Effector memory CD8-positive, alpha-beta T cell (primary cell): ENCODE data around the gene UBE2L6.
A peak's percentile ranks its signal among the peaks of the same experiment; 100 is the strongest.

ENCODE experiments used
- ATAC-seq: fragments of 150-1000 bp; cut with Tn5 transposase; replicated peaks from 2 replicates; pipeline ENCODE4 v1.10.0; 2021; ENCODE audit warnings: mild to moderate bottlenecking, moderate library complexity
- DNase-seq, 3 experiments: peaks; one replicate each; pipeline ENCODE4 v3.0.0; 2021
- H3K27ac Mint-ChIP-seq, 2 donors: one replicate each; pipeline ENCODE4 v1.8.0; 2022; ENCODE audit warnings: mild to moderate bottlenecking in 2 of 2, mixed read lengths in 2 of 2, moderate library complexity in 2 of 2
- H3K27me3 Mint-ChIP-seq, 2 donors: one replicate each; pipeline ENCODE4 v1.8.0; 2022; ENCODE audit warnings: mixed read lengths in 2 of 2
- H3K36me3 Mint-ChIP-seq: one replicate; pipeline ENCODE4 v1.8.0; 2022; ENCODE audit warnings: mild to moderate bottlenecking, moderate library complexity, mixed read lengths; ENCODE audit not compliant: insufficient read depth
- H3K4me1 Mint-ChIP-seq, 2 donors: one replicate each; pipeline ENCODE4 v1.8.0; 2022; ENCODE audit warnings: low read depth in 2 of 2, mixed read lengths in 2 of 2
- H3K4me3 Mint-ChIP-seq, 2 donors: one replicate each; pipeline ENCODE4 v1.8.0; 2022; ENCODE audit warnings: mild to moderate bottlenecking in 2 of 2, mixed read lengths in 2 of 2, moderate library complexity in 2 of 2
- H3K9me3 Mint-ChIP-seq, 2 donors: one replicate each; pipeline ENCODE4 v1.8.0; 2022; ENCODE audit warnings: mixed read lengths in 2 of 2

The UBE2L6 gene

DNA sequence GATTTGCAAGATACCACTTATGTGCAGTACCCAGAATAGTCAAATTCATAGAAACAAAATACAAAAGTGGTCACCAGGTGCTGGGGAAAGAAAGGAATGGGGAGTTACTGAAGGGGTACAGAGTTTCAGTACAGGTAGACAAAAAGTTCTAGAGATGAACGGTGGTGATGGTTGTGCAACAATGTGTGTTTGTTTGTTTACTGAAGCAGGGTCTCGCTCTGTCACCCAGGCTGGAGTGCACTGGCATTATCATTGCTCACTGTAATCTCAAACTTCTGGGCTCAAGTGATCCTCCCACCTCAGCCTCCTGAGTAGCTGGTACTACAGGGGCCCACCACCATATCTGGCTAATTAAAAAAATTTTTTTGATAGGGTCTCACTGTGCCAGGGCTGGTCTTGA is 12.1 kb downstream of the UBE2L6 start:
- DNase-seq (no peak), ATAC-seq (no peak)
- Mint-ChIP-seq H3K27ac (peak overlapping the region in 1 of 2 donors; percentile 75), H3K27me3 (no peaks in the 10 kb centered on the region), H3K4me3 (no peak overlapping the region), H3K9me3 (no peaks in the 10 kb centered on the region), H3K4me1 (peaks cover 0 to 3% of the 10 kb centered on the region in 2 donors), H3K36me3 (peaks cover 92% of the 10 kb centered on the region)

DNA sequence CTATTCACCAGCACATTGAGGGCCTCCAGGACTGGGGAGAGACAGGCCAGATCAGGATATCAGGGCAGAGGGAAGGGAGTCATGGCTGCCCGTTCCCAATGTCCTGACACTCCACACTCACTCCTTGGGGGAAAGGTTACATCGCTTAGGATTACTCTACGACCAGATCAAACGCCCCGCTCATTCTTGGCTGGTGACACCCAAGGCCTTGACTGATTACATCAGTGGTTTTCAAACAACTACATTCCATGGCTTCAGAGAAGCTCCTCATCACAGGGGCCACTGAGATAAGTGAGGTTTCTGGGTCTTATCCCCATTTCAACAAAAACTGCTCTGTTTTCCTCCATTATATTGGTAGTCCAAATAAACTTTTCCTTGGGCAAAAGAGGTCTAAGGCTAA is 15.0 kb downstream of the UBE2L6 start:
- Mint-ChIP-seq H3K27ac (no peak overlapping the region), H3K36me3 (peaks cover 91% of the 10 kb centered on the region), H3K27me3 (no peaks in the 10 kb centered on the region), H3K4me1 (peaks cover 4 to 7% of the 10 kb centered on the region in 2 donors), H3K4me3 (no peak overlapping the region), H3K9me3 (no peaks in the 10 kb centered on the region)
- ATAC-seq (no peak), DNase-seq (no peak)

DNA sequence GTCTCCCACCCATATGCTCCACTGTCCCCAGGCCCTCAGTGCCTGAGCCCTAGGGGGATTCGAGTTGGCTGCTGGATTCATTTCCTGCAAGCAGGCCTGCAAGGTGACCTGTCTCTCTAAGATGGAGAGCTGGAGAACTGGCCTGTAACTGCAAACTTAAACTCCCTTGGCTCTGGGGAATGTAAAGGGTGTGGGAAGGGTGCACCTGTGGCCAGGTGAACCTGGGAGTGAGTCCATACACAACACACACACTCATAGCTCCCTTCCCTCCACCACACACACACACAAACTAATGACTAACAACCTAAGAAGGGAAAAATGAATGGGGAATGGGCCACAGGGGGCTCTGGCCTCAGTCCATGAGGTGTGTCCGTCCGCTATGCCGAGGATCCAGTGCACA is 15.5 kb downstream of the UBE2L6 start:
- H3K9me3 Mint-ChIP-seq: no peaks in the 10 kb centered on the region
- H3K27ac Mint-ChIP-seq: peak overlapping the region in 1 of 2 donors; percentile 35
- peaks cover 86% of the 10 kb centered on the region for H3K36me3 Mint-ChIP-seq
- no peak overlapping the region for H3K4me3 Mint-ChIP-seq
- DNase-seq (no peak), ATAC-seq (no peak)
- H3K4me1 Mint-ChIP-seq: peaks cover 10 to 12% of the 10 kb centered on the region in 2 donors
- no peaks in the 10 kb centered on the region for H3K27me3 Mint-ChIP-seq

DNA sequence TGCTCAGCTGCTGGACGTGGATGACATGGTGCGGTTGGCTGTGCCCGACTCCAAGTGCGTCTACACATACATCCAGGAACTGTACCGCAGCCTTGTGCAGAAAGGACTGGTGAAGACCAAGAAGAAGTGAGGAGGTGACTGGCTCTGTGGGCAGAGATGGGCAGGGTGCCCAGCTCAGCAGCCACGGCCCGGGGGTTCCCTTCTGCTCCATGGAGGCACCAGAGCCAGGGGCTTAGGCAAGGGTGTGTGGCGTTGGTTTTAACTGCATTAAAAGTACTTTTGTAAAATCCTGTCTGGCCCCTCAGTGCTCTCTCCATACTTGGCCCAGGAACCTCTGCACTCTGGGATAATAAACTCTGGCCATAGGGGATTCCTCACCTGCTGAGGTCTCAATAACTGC is 17.5 kb downstream of the UBE2L6 start:
- no peak for DNase-seq
- peak overlapping the region; percentile 79 to 87 for H3K27ac Mint-ChIP-seq
- H3K27me3 Mint-ChIP-seq: no peaks in the 10 kb centered on the region
- ATAC-seq: no peak
- H3K9me3 Mint-ChIP-seq: no peaks in the 10 kb centered on the region
- no peak overlapping the region for H3K4me3 Mint-ChIP-seq
- peaks cover 69% of the 10 kb centered on the region for H3K36me3 Mint-ChIP-seq
- peaks cover 9 to 10% of the 10 kb centered on the region in 2 donors for H3K4me1 Mint-ChIP-seq

DNA sequence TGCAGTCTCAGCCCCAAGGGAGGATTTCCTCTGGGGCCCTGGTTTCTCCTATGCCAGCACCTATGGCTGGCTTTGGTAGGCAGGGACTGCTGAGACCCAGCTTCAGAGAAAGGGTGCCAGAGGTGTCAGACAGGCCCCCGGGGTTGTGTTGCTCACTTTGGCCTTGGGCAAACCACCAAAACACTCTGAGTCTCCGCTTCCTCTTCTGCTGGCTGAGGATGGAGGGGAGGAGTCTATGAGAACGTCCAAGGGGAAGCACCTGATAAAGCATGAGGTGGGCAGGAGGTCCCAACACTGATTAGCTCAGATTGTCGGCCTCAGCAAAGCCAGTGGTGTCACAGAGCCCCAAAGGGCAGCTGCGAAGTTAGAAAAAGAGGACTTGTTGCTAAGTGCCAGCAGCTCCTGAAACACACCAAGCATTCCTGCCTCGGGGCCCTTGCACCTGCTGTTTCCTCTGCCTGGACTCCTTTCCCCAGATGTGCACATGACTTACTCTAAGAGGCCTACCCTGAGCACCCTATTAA is 19.6 kb downstream of the UBE2L6 start:
- H3K36me3 Mint-ChIP-seq: peaks cover 49% of the 10 kb centered on the region

DNA sequence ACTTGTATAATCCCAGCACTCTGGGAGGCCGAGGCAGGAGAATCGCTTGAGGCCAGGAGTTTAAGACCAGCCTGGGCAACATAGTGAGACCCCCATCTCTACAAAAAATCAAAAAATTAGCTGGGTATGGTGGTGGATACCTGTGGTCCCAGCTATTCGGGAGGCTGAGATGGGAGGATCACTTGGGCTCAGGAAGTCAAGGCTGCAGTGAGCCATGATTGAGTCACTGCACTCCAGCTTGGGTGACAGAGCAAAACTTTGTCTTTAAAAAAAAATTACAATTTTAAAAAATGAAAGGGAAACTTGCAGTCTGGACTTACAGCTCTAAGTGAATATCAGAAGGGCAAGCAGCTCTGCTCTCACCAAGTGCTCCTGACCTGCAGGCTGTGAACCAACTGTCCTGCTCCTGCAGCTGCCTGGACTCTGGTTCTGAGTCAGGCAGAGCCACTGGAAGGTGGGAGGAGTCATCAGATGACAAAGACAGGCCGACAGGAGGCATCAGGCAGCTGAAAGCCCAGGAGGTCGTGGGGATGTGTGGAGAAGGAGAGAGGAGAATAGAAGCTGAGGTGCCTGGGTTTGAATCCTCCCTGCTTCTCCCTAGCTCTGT is 20.5 kb downstream of the UBE2L6 start:
- H3K9me3 Mint-ChIP-seq: no peaks in the 10 kb centered on the region
- no peaks in the 10 kb centered on the region for H3K27me3 Mint-ChIP-seq
- peak overlapping the region; percentile 87 to 93 for H3K27ac Mint-ChIP-seq
- DNase-seq (no peak), ATAC-seq (no peak)
- peaks cover 9 to 12% of the 10 kb centered on the region in 2 donors for H3K4me1 Mint-ChIP-seq
- H3K4me3 Mint-ChIP-seq: peak overlapping the region in 1 of 2 donors; percentile 47
- H3K36me3 Mint-ChIP-seq: peaks cover 44% of the 10 kb centered on the region

More for the DNA sequence above, 19.6 kb downstream of the UBE2L6 start:
- DNase-seq (peak in 2 of 3 experiments; percentile 11 to 23), ATAC-seq (peak; percentile 82)
- H3K4me3 Mint-ChIP-seq: no peak overlapping the region
- H3K27ac Mint-ChIP-seq: peak overlapping the region; percentile 87 to 93
- peaks cover 9 to 10% of the 10 kb centered on the region in 2 donors for H3K4me1 Mint-ChIP-seq
- H3K27me3 Mint-ChIP-seq: no peaks in the 10 kb centered on the region
- no peaks in the 10 kb centered on the region for H3K9me3 Mint-ChIP-seq

DNA sequence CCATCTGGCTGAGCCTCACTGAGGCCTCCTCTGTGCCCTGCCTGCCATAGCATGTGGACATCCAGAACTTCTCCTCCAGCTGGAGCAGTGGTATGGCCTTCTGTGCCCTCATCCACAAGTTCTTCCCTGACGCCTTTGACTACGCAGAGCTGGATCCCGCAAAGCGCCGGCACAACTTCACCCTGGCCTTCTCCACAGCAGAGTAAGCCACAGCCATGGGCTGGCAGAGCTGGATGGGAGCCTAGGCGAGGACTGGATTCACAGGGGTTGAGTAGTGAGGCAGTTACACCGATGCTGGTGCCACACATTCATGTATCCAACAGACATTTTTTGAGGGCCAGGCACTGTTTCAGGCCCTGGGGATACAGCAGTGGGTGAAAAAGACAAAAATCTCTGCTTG is 21.0 kb downstream of the UBE2L6 start:
- no peak for DNase-seq
- no peaks in the 10 kb centered on the region for H3K9me3 Mint-ChIP-seq
- H3K4me1 Mint-ChIP-seq: peaks cover 9 to 12% of the 10 kb centered on the region in 2 donors
- peak overlapping the region; percentile 87 to 93 for H3K27ac Mint-ChIP-seq
- no peaks in the 10 kb centered on the region for H3K27me3 Mint-ChIP-seq
- no peak for ATAC-seq
- H3K4me3 Mint-ChIP-seq: no peak overlapping the region
- peaks cover 39% of the 10 kb centered on the region for H3K36me3 Mint-ChIP-seq

DNA sequence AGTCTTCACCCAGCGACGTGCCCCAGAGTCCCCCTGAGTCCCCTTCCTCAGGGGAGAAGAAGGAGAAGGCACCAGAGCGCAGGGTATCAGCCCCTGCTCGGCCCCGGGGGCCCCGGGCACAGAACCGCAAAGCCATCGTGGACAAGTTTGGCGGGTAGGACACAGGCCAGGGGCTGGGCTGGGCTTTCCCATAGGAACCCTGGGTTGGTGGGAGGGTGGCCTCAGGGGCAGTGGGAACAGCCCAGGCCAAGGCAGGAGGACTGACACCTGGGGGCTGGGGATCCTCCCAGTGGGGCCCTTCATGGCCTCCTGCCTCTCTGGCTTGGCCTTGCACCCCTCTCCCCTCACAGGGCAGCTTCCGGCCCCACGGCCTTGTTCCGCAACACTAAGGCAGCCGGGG is 21.6 kb downstream of the UBE2L6 start:
- no peak for DNase-seq
- no peak for ATAC-seq
- peaks cover 37% of the 10 kb centered on the region for H3K36me3 Mint-ChIP-seq
- H3K27me3 Mint-ChIP-seq: no peaks in the 10 kb centered on the region
- no peaks in the 10 kb centered on the region for H3K9me3 Mint-ChIP-seq
- H3K27ac Mint-ChIP-seq: peak overlapping the region; percentile 17 to 79
- H3K4me3 Mint-ChIP-seq: no peak overlapping the region
- H3K4me1 Mint-ChIP-seq: peaks cover 9 to 12% of the 10 kb centered on the region in 2 donors

DNA sequence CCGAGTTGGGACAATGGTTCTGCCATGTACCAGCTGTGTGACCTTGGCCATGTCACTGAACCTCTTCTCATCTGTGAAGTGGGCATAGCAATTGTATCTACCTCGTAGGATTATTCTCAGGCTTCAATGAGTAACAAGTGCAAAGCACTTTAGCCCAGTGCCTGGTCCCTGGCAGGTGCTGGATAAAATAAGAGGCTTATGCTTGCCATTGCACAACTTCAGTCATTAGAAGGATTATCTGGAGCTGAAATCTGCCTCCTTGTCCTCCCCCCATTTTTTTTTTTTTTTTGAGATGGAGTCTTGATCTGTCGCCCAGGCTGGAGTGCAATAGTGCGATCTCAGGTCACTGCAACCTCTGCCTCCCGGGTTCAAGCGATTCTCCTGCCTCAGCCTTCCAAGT is 22.9 kb downstream of the UBE2L6 start:
- no peaks in the 10 kb centered on the region for H3K9me3 Mint-ChIP-seq
- no peak overlapping the region for H3K4me3 Mint-ChIP-seq
- ATAC-seq (no peak), DNase-seq (no peak)
- peak overlapping the region in 1 of 2 donors; percentile 79 for H3K27ac Mint-ChIP-seq
- no peaks in the 10 kb centered on the region for H3K27me3 Mint-ChIP-seq
- H3K4me1 Mint-ChIP-seq: peaks cover 9 to 12% of the 10 kb centered on the region in 2 donors
- peaks cover 28% of the 10 kb centered on the region for H3K36me3 Mint-ChIP-seq

DNA sequence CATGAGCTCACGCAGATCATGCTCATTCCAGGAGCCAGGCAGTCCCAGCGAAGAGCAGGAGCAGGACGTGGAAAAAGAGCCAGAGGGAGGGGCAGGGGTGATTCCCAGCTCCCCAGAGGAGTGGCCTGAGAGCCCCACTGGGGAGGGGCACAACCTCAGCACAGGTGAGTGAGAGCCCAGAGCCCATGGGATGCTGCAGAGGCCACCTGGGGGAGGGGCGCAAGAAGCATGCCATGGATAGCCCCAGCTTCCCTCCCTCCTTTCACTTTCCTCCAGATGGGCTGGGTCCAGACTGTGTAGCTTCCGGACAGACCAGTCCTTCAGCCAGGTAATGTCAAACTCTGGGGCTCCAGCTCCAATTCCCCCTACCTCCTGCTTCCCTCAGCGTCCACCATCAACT is 23.9 kb downstream of the UBE2L6 start:
- no peak for ATAC-seq
- H3K36me3 Mint-ChIP-seq: peaks cover 22% of the 10 kb centered on the region
- no peaks in the 10 kb centered on the region for H3K9me3 Mint-ChIP-seq
- H3K27ac Mint-ChIP-seq: peak overlapping the region in 1 of 2 donors; percentile 65
- no peaks in the 10 kb centered on the region for H3K27me3 Mint-ChIP-seq
- peaks cover 9 to 12% of the 10 kb centered on the region in 2 donors for H3K4me1 Mint-ChIP-seq
- DNase-seq: no peak
- no peak overlapping the region for H3K4me3 Mint-ChIP-seq

DNA sequence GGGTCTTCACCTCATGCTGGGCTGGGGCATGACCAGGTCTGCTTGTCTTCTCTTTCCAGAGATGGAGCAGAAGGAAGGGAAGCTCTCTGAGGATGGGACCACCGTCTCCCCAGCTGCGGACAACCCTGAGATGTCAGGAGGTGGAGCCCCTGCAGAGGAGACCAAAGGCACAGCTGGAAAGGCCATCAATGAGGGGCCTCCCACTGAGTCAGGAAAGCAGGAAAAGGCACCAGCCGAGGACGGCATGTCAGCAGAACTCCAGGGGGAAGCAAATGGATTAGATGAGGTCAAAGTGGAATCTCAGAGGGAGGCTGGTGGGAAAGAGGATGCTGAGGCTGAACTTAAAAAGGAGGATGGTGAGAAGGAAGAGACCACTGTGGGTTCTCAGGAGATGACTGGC is 24.9 kb downstream of the UBE2L6 start:
- H3K9me3 Mint-ChIP-seq: no peaks in the 10 kb centered on the region
- H3K27ac Mint-ChIP-seq: peak overlapping the region in 1 of 2 donors; percentile 65
- no peak for ATAC-seq

DNA sequence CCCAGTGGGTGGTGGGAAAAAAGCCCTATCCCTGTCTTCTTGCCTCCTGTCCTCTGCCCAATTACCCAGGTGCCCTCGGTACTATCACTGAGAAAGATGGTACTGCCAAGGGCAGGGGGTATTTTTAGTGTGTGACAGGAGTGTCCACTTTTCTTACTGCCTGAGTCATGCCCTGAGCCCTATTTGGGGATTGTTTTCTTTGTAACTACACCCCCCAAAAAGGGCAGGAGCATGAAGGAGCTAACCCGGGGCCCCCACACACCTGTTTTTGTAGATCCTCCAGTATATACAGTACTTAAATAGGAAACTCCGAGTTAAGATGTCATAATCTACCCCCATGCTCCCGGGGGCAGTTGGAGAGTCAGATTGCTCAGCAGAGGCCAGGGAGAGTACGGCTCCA is 26.3 kb downstream of the UBE2L6 start:
- Mint-ChIP-seq H3K27me3 (no peaks in the 10 kb centered on the region), H3K9me3 (no peaks in the 10 kb centered on the region), H3K27ac (peak overlapping the region in 1 of 2 donors; percentile 58), H3K36me3 (peaks cover 9% of the 10 kb centered on the region), H3K4me3 (no peak overlapping the region), H3K4me1 (peaks cover 0 to 3% of the 10 kb centered on the region in 2 donors)
- DNase-seq: no peak
- ATAC-seq: no peak

More for the DNA sequence above, 24.9 kb downstream of the UBE2L6 start:
- DNase-seq: no peak
- peaks cover 6 to 9% of the 10 kb centered on the region in 2 donors for H3K4me1 Mint-ChIP-seq
- H3K27me3 Mint-ChIP-seq: no peaks in the 10 kb centered on the region
- H3K36me3 Mint-ChIP-seq: peaks cover 13% of the 10 kb centered on the region
- no peak overlapping the region for H3K4me3 Mint-ChIP-seq

DNA sequence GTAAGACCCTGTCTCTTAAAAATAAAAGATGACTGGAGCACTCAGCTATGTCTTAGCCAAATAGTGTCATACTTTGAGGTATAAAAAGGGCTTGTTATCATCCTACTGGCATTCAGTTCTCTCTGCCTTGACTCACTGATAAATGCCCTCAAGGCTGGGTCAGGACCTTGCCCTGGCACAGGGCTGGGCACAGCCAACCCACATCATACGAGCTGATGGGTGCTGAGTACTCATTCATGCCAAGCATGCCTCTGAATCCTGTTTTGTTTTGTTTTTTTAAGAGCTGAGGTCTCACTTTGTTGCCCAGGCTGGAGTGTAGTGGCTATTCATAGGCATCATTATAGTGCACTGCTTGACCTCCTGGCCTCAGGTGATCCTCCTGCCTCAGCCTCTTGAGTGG is 28.1 kb downstream of the UBE2L6 start:
- H3K27me3 Mint-ChIP-seq: no peaks in the 10 kb centered on the region
- no peak for ATAC-seq

DNA sequence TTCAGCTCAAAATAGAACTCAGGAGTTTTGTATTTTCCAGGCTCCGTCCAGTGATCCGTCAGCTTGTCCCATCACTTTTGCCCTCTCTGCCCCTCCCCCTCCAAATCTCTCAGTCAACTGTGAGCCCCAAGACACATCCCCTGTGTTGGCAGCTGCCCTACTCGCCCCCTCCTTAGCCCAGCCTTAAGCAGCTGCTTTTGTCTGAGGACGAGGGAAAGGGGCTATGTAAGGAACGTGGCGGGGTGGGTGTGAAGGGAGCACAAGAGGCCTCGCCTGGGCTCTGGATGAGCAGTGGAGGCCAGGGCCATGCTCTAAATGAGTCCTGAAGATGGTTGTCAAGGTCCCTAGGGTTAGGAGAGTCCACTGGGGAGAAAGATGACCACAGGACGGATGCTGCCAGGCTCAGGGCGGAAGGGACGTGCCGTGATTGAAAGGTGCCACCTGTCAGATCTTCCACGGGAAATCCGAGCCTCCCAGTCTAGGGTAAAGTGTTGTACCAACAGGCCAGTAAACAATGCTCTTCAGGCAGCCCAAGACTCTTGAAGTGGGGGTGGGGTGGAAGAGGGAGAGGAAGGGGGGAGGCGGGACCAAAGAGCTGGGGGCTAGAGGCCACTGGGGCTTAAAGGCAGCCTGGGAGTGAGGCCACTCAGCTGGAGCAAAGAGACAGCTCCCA is 30.4 kb downstream of the UBE2L6 start, which contains the start of gene SMTNL1:
Gene SMTNL1, plus strand, starts transcription at position 649 of the 673 bp plus-strand sequence. CDS start 5,048 bp downstream, outside the sequence.
- H3K27ac Mint-ChIP-seq: peak within 1 kb of the TSS in 1 of 2 donors; percentile 9
- H3K4me1 Mint-ChIP-seq: no peaks in the 10 kb centered on the region
- no peak within 1 kb of the TSS for H3K4me3 Mint-ChIP-seq
- no peaks in the 10 kb centered on the region for H3K27me3 Mint-ChIP-seq
- no peaks in the 10 kb centered on the region for H3K9me3 Mint-ChIP-seq
- H3K36me3 Mint-ChIP-seq: peaks cover 6% of the 10 kb centered on the region
- DNase-seq (no peak), ATAC-seq (no peak)

More for the DNA sequence above, 28.1 kb downstream of the UBE2L6 start:
- DNase-seq: no peak
- Mint-ChIP-seq H3K27ac (no peak overlapping the region), H3K4me1 (peaks cover 0 to 3% of the 10 kb centered on the region in 2 donors), H3K4me3 (no peak overlapping the region), H3K36me3 (peaks cover 9% of the 10 kb centered on the region), H3K9me3 (no peaks in the 10 kb centered on the region)
